Immature natural killer cell (primary cell): ENCODE data around the gene PYGM. TPM values are rescaled to one million over a fixed set of nuclear protein-coding genes. Genes with fewer than 3 reads are reported as not detected.

Source experiments
- DNase-seq, 3 donors: peaks; one replicate each; pipeline ENCODE4 v3.0.0; 2022; ENCODE audit warnings: mixed read lengths in 1 of 3
- H3K27ac Mint-ChIP-seq, 6 donors: one replicate each; pipeline ENCODE4 v1.8.0; 2020; ENCODE audit warnings: mixed read lengths in 6 of 6, mild to moderate bottlenecking in 5 of 6, inconsistent platforms in 4 of 6, moderate library complexity in 3 of 6
- H3K27me3 Mint-ChIP-seq, 3 donors: one replicate each; pipeline ENCODE4 v1.8.0; 2020 to 2021; ENCODE audit warnings: low read depth in 3 of 3, mild to moderate bottlenecking in 3 of 3, mixed read lengths in 3 of 3, moderate library complexity in 3 of 3, inconsistent platforms in 1 of 3
- H3K36me3 Mint-ChIP-seq, 3 donors: one replicate each; pipeline ENCODE4 v1.8.0; 2020; ENCODE audit warnings: mixed read lengths in 3 of 3, inconsistent platforms in 2 of 3, mild to moderate bottlenecking in 2 of 3
- H3K4me1 Mint-ChIP-seq, 2 donors: one replicate each; pipeline ENCODE4 v1.8.0; 2020; ENCODE audit warnings: inconsistent platforms in 2 of 2, mild to moderate bottlenecking in 2 of 2, mixed read lengths in 2 of 2, moderate library complexity in 1 of 2
- H3K4me3 Mint-ChIP-seq, 5 donors: one replicate each; pipeline ENCODE4 v1.8.0; 2020; ENCODE audit warnings: mild to moderate bottlenecking in 5 of 5, mixed read lengths in 5 of 5, inconsistent platforms in 3 of 5, moderate library complexity in 3 of 5
- H3K9me3 Mint-ChIP-seq, 6 donors: one replicate each; pipeline ENCODE4 v1.8.0; 2020; ENCODE audit warnings: mild to moderate bottlenecking in 6 of 6, mixed read lengths in 6 of 6, inconsistent platforms in 4 of 6, moderate library complexity in 3 of 6
- polyA plus RNA-seq, 3 donors: library from polyadenylated mRNA; unstranded; fragments of 300-500 nt; fragmentation: Illumina TruSeq; gene quantifications; one replicate each; pipeline ENCODE4 v1.2.3, GENCODE V29; 2021

PYGM gene
- 1 to 10 TPM in 1 of 3 donors, under 1 TPM in 1, not detected in 1; 0.63 to 1.1 TPM for polyA plus RNA-seq

DNA sequence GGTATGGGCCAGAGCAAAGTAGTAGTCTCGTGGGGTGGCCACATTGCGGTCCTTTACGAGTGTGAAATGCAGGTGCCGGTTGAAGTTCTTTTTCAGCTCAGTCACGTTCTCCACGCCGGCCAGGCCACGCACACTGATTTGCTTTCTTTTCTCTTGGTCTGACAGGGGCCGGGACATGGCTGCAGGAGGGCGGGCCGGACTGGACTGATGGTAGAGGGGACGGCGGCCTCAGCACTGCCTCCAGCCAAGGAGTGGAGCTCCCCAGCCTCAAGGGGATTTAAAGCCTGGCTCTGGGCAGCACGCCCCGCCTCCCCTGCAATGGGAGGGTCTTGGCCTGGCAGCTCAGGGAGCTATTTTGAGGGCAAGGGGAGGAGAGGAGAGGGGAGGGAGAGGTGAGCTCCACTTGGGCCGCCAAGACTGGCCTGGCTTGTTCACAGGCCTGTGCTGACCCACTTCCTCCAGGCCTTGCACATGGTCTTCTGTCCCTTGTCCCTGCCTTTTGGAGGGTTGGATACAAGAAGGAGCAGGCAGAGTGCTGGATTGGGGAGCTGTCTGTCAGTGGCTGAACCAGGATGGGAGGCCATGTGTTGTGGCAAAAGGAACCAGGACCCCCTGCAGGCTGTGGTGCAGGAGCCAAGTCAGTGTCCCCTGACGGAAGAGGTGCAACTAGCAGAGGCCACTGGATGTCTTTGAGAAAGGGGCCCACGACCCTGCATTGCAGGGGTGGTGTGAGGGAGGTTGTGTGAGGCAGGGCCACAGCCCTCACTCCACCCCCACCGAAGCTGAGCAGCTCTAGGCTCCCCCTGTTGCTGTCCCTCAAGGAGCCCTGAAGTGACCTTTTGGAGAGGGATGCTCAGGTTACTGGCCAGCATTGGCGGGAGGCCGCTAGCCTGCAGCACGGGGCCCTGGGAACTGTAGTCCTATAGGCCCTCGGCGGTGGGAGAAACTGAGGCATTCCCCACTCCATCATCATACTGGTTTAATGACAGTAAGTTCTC, at the start of gene PYGM:
Gene PYGM, minus strand, starts transcription at position 253 of the 998 bp plus-strand sequence. Its CDS starts 76 bp downstream, at position 177.
- Mint-ChIP-seq H3K9me3 (no peaks in the 10 kb centered on the region), H3K4me1 (peaks cover 73 to 75% of the 10 kb centered on the region in 2 donors), H3K36me3 (peaks cover 10 to 15% (median 13%) of the 10 kb centered on the region in 3 donors), H3K4me3 (peak within 1 kb of the TSS; percentile 63 to 88 (median 84)), H3K27me3 (peaks cover 14 to 30% (median 24%) of the 10 kb centered on the region in 3 donors), H3K27ac (peak within 1 kb of the TSS; percentile 90 to 94 (median 91))
- DNase-seq: no peak

DNA sequence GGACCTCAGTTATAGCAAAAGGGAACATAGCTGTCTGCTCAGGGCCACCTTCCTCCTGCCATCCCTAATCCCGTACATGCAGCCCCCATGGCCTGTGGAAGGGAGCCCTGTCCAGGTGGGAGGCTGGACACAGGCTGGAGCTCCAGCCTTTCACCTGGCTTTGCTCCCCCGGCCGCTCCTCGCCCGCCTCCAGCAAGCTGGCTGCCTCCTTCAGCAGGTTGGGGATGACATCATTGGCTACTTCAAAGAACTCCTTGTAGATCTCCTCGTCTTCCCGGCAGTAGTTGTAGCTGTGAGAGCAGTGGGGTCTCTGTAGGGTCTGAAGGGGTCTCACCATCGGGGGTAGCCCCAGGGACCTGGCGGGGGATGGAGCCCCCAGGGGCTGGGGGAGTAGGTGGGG, 45.7 kb upstream of the PYGM start:
- Mint-ChIP-seq H3K27ac (no peak overlapping the region), H3K9me3 (no peaks in the 10 kb centered on the region), H3K4me1 (peaks cover 21 to 25% of the 10 kb centered on the region in 2 donors), H3K36me3 (peaks cover 0 to 6% (median 6%) of the 10 kb centered on the region in 3 donors), H3K27me3 (peaks cover 2 to 5% (median 2%) of the 10 kb centered on the region in 3 donors), H3K4me3 (peak overlapping the region in 1 of 5 donors; percentile 36)
- no peak for DNase-seq

DNA sequence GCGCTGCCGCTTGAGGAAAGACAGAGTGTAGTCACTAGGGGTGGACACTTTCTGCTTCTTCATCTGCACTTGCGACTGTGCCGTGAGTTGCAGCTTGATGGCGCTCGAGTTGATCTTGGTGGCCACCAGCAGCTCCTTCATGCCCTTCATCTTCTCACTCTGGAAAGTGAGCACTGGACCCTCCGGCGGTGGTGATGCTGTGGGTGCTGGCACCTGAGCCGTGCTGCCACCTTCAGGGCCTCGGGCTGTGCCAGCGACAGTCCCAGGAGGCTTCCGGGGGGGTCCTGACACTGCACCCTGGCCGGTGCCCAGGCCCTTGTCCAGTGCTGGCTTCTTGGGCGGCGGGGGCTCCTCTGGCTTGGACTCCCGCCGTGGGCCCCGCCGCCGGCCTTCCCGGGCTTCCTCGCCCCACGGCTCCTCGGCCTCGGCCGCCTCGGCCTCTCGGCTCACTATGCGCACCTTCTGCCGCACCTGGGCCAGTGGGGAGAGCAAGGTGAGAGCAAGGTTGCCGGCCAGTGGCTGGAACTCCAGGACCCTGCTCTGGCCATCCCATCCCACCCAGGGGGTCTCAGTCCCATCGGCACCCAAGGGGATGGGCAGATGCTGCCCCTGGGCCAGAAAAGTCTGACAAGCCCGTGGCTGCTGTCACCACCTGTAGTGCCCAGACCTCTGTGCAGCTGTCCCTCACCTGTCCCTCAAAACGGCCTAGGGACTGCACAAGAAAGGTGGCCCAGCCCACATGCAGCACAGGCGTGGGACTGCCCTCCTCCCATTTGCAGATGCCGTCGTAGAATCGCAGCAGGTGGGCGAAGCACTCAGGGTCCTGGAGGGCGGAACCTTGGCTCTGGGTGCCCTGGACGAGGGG, 44.8 kb upstream of the PYGM start:
- DNase-seq: no peak
- H3K36me3 Mint-ChIP-seq: peaks cover 0 to 8% (median 6%) of the 10 kb centered on the region in 3 donors
- H3K9me3 Mint-ChIP-seq: no peaks in the 10 kb centered on the region

DNA sequence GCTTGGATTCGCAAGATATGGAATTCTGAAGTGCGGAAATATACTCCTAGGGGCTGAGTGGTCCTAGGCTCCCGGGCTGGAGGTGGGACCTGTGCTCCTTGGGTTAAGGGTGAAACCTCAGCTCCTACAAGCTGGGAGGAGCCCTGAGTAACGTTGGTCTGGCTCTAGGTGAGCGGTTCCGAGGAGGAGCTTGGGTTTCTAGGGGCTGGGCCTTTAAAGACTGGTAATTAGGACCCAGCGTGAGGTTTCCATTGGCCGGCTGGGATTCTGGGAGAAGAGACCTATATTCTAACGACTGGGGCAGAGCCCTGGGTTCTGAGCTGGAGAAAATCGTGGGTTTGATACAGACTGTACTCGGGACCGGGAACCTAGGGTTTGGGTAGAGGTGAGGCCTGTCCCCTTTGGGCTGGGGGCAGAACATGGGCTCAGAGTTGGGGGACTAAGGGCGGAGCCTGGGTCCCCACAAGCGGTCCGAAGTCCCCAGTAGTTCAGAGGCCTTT, 44.1 kb upstream of the PYGM start:
- peaks cover 11 to 15% of the 10 kb centered on the region in 2 donors for H3K4me1 Mint-ChIP-seq
- peak overlapping the region; percentile 88 to 92 (median 91) for H3K4me3 Mint-ChIP-seq
- H3K27ac Mint-ChIP-seq: peak overlapping the region; percentile 91 to 97 (median 94)
- peaks cover 0 to 9% (median 6%) of the 10 kb centered on the region in 3 donors for H3K36me3 Mint-ChIP-seq
- no peaks in the 10 kb centered on the region for H3K9me3 Mint-ChIP-seq
- H3K27me3 Mint-ChIP-seq: peaks cover 2 to 5% (median 2%) of the 10 kb centered on the region in 3 donors
- no peak for DNase-seq

More for the DNA sequence above, 44.8 kb upstream of the PYGM start:
- Mint-ChIP-seq H3K4me1 (peaks cover 15 to 19% of the 10 kb centered on the region in 2 donors), H3K27me3 (peaks cover 2 to 5% (median 2%) of the 10 kb centered on the region in 3 donors), H3K27ac (peak overlapping the region in 4 of 6 donors; percentile 91 to 95 (median 94)), H3K4me3 (peak overlapping the region in 4 of 5 donors; percentile 88 to 92 (median 92))

DNA sequence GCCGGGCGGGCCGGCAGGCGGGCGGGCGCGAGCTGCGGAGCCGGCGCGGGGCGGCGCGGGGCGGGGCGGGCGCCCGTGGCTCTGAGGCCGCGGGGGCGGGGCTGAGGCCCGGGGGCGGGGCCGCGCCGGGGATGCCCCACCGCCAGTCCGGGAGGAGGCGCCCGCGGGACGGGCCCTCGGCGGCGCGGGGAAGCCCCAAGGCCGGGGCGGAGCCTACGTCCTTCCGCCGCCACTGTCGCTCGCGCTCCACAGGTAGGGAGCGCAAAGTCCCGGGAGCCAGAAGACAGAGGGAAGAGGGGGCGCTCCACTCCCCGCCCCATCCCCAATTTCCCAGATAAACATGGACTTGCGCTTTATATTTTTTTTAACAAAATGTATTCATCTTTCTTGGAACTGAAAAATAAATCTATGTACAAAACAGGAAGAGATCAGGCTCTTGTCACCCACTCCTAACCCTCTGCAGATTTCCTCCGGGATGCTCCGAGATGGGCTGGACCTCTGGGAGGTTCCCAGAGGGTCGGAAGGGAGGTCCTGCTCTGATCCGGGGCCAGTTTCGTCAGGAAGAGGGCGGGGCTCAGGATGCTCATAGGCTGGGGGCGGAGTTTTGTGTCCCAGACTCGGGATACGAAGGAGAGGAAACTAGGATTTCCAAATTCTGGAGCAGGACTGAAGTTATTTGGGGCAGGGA, 43.5 kb upstream of the PYGM start, which contains the start of gene MAP4K2:
Gene MAP4K2, minus strand, starts transcription at position 57 of the 688 bp plus-strand sequence. CDS start 65 bp downstream, outside the sequence.
- Mint-ChIP-seq H3K4me1 (peaks cover 11 to 15% of the 10 kb centered on the region in 2 donors), H3K36me3 (peaks cover 0 to 10% (median 9%) of the 10 kb centered on the region in 3 donors), H3K4me3 (peak within 1 kb of the TSS; percentile 88 to 92 (median 91)), H3K27me3 (peaks cover 2 to 5% (median 2%) of the 10 kb centered on the region in 3 donors), H3K27ac (peak within 1 kb of the TSS; percentile 91 to 97 (median 94)), H3K9me3 (no peaks in the 10 kb centered on the region)
- DNase-seq: peak; percentile 88 to 90 (median 89)

GRCh38 chr11:64802370-64803157, 42.8 kb upstream of the PYGM start:
- Mint-ChIP-seq H3K27me3 (peaks cover 2 to 5% (median 2%) of the 10 kb centered on the region in 3 donors), H3K4me3 (peak overlapping the region; percentile 54 to 73 (median 62)), H3K36me3 (peaks cover 0 to 10% (median 9%) of the 10 kb centered on the region in 3 donors), H3K9me3 (no peaks in the 10 kb centered on the region), H3K27ac (peak overlapping the region; percentile 53 to 87 (median 62)), H3K4me1 (peaks cover 11 to 15% of the 10 kb centered on the region in 2 donors)
- DNase-seq: peak in 2 of 3 donors; percentile 10 to 12

DNA sequence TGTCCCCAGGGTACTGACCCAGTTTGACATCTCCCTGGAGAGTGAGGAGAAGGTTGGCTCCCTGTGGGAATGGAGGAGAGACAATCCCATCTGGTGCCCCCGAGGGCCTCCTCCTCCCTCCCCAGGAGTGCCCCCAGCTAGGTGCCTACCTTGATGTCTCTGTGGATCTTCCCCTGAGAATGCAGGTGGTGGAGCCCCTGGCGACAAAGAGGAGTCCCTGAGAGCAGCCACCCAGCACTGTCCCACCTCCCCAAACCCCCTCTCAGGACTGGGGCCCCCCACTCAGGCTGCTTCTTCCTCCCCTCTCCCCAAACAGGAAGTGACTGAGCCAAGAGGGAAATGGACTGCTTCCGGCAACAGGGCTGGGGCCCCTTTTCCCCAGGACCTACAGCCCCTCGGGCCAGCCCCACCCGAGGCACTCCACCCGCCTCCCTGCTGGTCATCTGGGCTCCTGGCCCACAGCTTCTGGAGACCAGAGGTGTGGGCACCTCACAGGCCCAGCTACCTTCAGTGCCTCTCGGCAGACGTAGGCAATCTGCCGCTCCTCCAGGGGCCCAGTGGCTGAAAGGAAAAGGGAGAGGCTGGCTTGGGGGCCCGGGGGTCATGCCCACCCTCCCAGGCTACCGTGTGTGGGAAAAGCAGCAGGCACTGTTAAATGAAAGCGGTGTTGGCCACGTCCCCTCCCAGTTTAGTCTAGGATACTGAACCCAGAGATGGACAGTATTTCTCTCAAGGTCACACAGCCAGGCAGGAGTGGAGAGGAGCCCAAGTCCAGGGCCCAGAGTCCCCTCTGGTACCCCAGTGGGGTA, 42.0 kb upstream of the PYGM start:
- H3K27me3 Mint-ChIP-seq: peaks cover 2 to 5% (median 2%) of the 10 kb centered on the region in 3 donors
- peaks cover 0 to 8% (median 6%) of the 10 kb centered on the region in 3 donors for H3K36me3 Mint-ChIP-seq
- DNase-seq: no peak
- H3K27ac Mint-ChIP-seq: peak overlapping the region in 5 of 6 donors; percentile 53 to 87 (median 60)
- H3K4me1 Mint-ChIP-seq: peaks cover 11 to 15% of the 10 kb centered on the region in 2 donors
- peak overlapping the region; percentile 46 to 71 (median 62) for H3K4me3 Mint-ChIP-seq
- H3K9me3 Mint-ChIP-seq: no peaks in the 10 kb centered on the region

DNA sequence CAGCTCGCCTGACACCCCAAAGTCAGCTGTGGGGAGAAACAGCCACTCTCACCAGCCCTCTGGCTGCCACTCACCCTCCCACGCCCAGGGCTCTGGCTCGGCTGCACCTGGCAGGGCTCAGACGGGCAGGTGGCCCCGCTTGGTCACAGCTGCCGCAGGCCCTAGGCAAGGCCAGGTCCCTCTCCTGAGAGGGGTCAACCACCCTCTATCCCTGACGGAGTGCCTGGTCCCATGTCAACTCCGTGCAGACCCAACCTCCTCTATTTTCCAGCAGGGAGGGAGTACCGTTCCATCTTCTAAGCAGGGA, 41.3 kb upstream of the PYGM start:
- Mint-ChIP-seq H3K9me3 (no peaks in the 10 kb centered on the region), H3K27me3 (peaks cover 2 to 5% (median 2%) of the 10 kb centered on the region in 3 donors), H3K4me1 (peaks cover 11 to 15% of the 10 kb centered on the region in 2 donors), H3K4me3 (peak overlapping the region in 1 of 5 donors; percentile 18), H3K36me3 (peaks cover 0 to 4% (median 3%) of the 10 kb centered on the region in 3 donors), H3K27ac (peak overlapping the region in 2 of 6 donors; percentile 29 to 59)
- DNase-seq: no peak

DNA sequence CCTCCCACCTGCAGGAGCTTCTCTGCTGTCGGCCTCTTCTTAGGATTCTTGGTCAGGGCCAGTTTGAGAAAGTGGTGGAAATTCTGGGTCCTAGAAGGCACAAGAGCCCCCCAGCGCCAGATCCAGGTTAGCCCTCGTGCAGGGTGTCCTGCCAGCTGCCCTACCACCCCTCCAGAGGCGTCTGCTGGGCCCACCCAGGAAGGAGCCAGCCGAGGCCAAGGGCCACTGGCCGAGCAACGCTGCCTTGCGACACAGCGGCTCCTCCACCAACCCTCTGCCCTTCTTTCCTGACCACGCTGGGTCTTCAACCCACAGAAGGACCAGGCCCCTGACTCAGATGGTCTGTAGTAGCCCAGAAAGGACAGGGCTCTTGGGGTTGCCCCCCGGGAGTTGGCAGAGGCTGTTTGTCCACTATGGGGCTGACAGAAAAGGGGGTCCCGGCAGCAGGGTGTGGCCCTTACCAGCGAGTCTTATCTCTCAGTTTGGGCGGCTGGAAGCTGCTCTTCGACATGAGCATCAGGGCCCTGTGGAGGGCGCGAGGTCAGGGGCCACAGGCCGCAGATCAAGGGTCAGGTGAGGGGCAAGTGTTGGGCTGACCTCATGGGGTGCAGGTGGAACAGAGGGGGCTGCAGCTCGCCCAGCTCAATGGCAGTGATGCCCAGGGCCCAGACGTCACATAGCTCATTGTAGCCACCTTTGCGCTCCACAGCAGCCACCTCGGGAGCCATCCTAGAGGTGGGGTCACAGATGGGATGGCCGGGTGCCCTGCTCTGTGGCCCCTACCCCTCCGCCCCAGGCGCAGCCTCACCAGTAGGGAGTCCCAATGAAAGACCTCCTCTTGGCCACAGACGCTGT, 40.8 kb upstream of the PYGM start:
- Mint-ChIP-seq H3K9me3 (no peaks in the 10 kb centered on the region), H3K27ac (no peak overlapping the region), H3K36me3 (peaks cover 0 to 4% (median 3%) of the 10 kb centered on the region in 3 donors), H3K4me3 (no peak overlapping the region), H3K4me1 (peaks cover 11 to 15% of the 10 kb centered on the region in 2 donors), H3K27me3 (peaks cover 2 to 5% (median 2%) of the 10 kb centered on the region in 3 donors)
- no peak for DNase-seq

- peaks cover 11 to 15% of the 10 kb centered on the region in 2 donors for H3K4me1 Mint-ChIP-seq
- H3K4me3 Mint-ChIP-seq: no peak overlapping the region
- no peak for DNase-seq
- peaks cover 0 to 4% (median 3%) of the 10 kb centered on the region in 3 donors for H3K36me3 Mint-ChIP-seq
- peak overlapping the region in 1 of 6 donors; percentile 71 for H3K27ac Mint-ChIP-seq
- no peaks in the 10 kb centered on the region for H3K9me3 Mint-ChIP-seq
- H3K27me3 Mint-ChIP-seq: peaks cover 2 to 5% (median 2%) of the 10 kb centered on the region in 3 donors
These were observed 40.0 kb upstream of the PYGM start for GRCh38 chr11:64799623-64800302.
